Activated CD4-positive, CD25-positive, alpha-beta regulatory T cell treated with anti-CD3 and anti-CD28 coated beads, Interleukin-2, amount 50 U/mL, for 72 hours (primary cell): Measurements from ENCODE around the gene SUPT4H1.
A peak's percentile ranks its signal among the peaks of the same experiment; 100 is the strongest.
"Not testable (repeated sequence)": the region's sequence is repeated elsewhere in the genome, so short reads cannot be mapped to it uniquely, and the experiment has no call there.

Source experiments
- DNase-seq: peaks from one replicate; pipeline ENCODE4 v3.0.0; 2021

Gene SUPT4H1

DNA sequence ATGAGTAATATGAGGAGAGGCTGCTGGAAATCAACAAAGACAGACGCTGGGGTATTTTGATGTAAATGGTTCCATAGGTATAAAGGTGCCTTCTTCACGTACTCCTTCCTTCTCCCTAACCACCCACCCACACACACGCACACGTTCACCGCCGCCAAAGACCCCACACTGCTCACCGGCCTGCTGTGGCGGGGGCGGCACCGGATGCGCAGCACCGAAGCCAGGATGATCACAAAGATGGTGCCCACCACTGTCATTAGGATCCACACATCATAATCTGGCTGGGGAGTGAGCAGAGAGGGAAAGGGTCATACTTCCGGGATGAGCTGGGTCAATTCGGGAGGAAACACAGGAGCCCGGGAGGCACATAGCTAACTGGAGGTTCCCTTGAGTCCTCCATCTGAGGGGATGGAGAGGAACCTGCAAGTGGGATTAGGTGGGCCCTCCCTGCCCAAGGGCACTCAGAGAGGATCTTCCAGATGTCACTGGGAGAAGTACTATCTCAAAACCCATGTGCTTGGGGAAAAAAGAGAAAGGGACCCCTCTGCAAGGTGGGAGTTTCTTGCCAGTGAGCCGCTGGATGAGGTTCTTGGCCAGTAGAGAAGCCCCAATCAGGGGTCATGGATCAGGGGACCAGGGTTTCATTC lies 10.5 kb upstream of the SUPT4H1 start:
- DNase-seq = no peak

DNA sequence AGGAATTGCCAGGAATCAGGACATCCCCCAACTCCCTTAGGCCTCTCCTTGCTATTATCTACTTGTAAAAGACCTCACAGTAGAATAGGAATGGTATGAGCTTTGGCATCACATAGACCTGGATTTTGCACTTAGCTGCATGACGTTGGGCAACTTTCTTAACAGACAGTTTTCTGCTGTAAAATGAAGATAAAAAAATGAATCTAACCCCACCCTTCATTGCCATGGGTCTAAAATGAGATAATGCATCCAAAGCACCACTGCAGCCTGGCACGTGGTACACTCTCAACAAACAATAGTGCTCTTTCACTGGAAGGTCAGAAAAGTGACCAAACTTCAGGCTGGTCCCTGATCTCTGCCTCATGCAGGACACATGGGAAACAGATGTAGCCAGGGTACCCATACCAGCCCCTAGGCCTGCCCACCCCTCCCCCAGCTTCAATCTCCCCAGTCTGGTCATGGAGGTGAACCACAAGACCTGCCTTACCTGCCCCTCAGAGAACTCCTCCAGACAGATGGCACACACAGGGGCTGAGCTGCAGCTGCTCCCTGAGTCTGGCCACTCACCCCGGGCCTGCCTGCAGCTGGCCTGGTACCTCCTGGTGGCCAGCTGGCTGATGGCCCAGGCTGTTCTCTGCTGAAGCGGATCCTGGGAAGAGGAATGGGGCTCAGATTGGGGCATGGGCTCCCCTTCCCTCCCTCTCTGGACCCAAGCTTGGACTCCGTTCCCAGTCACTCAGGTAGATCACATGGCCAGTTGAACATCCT lies 8.5 kb upstream of the SUPT4H1 start:
- DNase-seq = no peak

DNA sequence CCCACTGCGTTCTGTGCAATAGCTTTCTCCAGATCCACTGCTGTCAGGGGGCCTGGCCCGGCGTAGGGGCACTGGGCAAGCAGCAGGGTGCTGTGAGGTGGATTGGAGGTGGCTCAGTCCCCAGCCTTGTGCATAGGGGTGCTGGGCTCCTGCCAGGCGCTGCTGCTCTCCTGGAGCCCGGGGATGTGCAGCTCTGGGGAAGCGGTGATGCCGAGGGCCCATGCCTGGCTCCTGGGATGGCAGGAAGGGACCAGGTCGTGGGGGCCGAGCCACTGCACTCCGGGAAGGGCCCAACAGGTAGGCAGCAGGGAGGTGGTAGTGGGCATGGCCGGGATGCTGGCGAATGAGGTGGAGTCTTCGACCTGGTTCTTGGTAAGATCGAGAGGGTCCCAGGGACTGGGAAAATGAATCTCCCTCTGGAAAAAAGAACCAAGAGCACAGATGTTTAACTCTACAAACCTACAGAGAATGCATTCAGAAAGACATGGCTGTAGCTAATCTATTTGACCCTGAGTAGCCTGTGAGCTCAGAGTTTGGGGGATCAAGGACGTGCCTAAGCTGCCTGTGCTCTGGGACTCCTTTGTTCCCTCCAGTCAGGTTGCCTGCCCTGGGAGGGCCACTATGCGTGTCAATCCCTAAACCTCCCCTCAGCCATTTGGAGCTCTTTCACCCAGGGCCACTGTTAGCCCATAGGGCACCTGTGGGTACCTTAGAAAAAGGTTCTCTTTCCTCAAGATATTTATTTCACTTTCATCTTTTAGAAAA lies 6.6 kb upstream of the SUPT4H1 start:
- DNase-seq = no peak

DNA sequence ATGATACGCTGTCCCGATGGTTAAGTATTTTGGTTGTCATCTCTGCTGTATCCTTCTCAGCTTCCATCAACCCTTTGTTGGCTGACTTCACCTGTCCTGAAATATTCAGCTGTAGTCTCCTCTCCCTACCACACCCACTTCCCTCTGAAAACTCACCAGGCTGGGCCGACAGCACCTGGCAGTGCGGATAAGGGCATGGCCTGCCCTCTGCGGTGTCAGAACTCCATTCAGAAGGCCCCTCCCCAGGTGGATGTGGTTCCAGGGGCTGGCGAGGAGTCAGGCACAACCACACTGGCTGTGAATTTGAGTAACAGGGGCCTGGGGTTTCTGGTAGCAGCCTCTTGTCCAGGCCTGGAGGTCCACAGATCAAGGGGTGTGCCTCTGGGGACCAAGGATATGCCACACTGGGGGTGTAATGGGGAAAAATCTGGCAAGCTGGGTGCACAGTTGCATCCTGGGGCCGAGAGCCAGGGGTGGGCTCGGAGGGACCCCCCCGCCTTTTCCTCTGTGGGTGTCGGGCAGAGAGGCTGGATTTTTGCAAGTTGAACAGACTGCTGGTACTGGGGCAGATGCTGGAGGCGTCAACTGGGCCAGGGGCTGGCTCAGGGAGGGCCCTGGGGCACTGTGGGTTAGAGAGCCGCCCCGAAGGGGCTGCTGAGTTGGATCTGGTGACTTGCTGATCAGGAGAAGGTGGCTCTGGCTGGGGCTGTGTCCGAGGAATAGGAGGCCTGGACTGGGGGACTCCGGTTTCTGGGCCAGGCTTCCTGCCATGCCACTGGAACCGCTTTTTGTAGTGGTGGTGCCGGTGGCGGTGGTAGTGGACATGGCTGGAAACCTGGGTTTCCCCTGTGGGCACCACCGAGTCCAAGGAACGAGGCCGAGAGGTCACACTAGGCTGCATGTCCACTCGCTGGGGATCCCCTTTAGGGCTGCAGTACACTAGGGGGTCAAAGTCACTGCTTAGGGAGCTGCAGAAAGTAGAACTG lies 5.6 kb upstream of the SUPT4H1 start:
- DNase-seq = no peak

DNA sequence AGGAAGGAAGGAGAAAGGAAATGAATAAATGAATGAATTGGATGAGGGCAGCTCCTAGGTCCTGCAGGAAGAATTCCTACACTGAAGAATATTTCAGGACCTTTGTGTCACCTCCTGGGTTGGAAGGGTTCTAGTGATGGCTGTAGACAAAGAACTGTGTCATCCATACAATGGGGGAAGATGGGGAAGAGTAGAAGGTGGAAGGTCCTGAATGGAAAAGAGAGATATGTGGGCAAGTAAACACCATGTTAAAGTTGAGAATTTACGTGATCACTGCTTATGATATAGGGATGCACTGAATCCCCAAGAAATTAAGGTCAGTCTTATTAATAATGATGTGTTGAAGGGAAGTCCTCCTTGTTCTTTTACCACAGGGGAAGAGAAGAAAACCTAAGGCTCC lies 4.2 kb upstream of the SUPT4H1 start:
- no peak for DNase-seq

DNA sequence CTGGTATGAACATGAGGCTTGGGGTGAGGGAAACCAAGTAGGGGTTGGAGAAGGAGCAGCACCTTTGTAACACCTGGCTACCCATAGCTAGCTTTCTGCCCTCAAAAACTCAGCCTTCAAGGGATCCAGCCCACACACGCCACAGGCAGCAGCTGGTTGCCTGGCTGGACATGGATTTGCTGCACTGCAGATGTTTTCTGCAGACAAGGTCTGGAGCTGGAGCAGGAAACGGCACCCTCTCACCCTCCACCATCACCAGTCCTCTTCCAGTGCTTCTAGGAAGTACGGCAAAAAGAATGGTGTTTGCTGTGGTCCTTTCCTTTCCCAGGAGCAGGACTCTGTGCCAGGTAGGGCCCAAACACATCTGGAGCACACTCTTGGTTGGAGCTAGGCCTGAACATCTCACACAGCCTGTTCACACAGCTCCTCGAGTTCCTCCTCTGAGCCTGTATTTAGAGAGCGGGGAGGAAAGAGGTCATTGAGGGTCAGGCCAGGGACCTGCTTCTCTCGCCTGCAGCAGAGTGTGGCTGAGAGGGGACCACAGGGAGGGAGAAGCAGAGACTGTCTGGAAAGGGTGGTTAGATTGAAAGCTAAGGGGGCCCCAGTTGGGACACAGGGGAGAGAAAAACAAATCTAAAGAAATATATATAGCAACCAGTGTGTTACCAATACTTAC lies 2.7 kb upstream of the SUPT4H1 start:
- no peak for DNase-seq

DNA sequence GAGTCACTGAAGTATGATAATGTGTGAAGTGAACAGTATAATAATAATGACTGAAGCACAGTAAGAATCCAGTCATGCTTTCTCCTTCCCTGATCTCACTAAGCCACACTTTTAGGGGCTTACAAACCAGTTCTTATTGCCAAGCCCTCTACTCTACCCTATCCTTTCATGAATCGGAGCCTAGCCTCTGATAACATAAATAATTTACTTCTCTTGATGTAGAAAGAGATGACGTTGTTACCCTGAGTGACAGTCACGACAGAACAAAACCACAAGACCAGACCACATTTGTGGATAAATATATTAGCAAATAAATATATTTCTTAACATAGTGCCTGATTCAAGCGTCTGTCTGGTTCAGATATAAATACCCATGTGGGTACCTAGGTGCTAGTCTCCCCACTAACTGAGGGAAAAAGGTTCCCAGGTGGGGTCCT lies 1.4 kb upstream of the SUPT4H1 start:
- no peak for DNase-seq

DNA sequence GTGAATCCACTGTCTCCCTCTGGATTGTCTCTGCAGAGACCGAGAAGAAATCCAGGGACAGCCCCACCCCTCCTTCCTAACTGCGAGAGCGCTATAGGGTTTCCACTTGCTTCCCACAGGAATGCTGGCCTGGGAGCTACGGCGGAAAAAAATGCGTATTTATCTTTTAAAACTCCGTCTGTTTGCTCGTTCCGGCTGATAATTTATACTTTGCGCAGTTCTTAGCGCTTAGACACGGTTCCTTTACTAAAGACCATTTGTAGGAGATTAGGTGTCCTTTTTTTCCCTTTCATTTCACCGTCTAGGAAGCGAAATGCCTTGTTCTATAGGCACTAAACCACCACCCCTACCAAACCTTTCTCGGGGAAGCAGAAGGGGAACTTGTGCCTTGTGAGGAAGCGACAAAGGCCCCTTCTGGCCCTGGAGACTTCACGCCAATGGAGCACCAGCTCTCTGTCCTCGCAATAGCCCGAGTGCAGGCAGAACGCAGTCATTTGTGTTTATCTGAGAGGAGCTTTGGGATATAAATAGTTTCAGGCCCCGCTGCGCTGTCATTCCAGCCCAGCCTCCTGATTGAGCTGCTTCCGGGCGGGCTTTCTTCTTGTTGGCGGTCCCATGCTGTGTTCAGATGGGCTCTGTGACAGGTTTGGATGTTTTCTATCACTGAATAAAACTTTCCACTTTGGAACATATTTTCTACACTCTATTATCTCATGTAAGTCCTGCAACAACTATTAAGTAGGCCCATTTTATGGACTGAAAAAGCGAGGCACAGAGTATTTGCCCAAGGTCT lies 791 bp upstream of the SUPT4H1 start:
- DNase-seq = peak; percentile 39

DNA sequence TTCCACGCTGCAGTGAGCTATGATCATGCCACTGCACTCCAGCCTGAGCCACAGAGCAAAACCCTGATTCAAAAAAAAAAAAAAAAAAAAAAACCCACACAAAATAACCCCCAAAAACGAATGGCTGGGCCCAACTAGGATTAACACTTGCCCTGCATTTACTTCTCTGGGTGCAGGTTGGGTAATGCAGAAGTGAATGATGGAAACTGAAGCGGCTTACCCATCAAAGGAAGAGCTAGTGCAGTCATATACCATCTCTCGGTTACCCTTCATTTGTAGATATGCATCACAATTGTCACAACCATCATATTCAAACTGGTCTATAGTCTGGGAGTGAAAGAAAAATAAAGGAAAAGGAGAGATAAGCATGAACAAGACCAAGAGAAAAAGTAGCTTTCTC lies 819 bp downstream of the SUPT4H1 start:
- DNase-seq = no peak

DNA sequence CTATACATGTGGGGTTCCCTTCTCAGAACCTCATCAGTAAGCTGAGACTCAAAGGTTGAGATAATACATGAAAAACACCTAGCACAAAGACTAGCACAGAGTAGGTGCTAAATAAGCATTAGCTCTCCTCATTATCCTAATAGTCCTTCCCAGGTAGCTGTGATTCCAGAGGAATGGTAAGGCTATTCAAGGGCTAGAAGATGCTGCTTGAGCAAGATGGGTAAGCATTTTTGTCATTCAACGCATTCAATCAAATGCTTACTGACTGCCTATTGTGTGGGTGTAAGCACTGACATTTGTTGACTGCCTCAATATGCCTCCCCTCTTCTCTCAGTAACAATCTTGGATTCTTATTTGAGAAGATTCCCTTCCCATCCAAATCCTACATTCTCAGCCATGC lies 4.0 kb downstream of the SUPT4H1 start:
- DNase-seq = no peak

DNA sequence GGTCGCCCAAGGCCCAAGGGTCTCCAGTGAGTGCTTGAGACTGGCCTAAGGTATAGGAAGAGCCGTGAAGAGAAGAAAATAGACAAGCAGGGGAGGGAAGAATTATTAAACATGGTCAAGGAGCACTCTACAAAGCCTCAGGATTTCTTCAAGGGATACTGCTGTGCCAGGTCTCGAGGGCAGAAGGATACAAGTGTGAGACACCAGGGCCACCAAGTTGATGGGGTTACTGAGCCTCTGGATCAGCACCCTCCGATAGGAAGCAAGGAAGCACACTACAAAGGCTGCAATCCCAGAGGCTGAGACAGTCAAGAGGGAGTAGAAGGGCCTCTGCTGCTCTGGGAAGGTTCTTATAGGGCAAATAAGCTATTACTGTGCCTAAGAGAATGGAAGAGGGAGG lies 6.5 kb downstream of the SUPT4H1 start:
- DNase-seq = no peak

DNA sequence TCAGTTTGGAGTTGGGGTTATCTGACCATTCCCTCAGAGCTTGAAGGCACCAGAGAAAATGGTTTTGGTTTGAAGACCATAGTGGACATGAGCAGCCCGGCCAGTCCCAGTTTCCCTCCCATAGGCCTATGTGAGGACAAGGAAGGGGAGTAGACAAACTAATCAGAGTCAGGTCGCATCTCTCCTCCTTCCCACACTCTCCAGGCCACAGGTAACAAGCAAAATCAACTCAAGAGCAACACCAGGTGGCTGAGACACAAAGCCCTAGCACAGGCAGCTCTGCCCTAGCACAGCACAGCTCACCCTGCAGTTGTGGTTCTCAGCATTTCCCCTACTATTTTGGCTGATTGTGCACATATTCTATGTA lies 7.2 kb downstream of the SUPT4H1 start:
- DNase-seq = peak; percentile 50

DNA sequence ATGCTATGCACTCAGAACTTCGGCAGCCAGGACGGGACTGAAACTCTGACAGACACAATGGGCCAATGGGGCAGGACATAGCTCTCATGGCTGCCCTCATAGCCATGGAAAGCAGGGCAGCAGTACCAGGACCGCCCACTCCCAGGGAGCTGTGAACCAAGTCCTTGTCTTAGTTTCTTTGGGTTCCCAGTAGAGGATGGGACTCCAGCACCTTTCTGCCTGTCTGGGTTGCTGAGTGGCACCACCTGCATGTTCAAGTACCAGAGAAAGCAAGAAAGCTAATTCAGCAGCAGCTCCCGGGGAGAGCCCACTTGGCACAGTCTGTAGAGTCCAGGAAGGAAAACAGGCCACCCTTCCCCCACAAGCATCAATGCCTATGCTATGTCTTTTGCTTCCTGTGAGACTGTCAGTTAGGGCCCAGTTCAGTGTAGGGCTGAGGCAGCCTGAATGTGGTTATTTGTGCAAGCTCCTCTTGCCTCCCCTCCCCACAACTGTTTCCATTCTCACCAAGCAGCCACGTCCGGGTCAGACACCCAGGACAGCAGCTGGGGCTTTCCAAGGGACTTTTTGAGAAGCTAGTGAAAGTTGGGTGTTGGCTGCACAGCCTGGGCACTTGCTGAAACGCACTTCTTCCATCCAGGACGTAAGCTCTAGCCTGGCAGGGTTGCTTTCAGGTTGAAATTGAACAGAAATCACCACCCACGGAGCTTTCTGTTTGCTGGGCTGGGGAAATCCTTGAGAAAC lies 7.8 kb downstream of the SUPT4H1 start:
- peak; percentile 74 for DNase-seq

DNA sequence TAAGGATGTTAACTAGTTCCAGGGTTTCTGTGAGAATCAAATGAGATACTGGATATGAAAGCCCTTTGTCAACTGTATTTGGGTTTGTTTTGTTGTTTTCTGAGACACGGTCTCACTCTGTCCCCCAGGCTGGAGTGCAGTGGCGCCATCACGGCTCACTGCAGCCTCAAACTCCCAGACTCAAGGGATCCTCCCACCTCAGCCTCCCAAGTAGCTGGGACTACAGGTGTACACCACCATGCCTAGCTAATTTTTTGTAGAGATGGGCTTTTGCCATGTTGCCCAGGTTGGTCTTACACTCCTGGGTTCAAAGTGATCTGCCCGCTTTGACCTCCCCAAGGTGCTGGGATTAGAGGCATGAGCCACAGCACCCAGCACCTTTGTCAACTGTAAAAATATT lies 8.9 kb downstream of the SUPT4H1 start:
- DNase-seq = no peak

DNA sequence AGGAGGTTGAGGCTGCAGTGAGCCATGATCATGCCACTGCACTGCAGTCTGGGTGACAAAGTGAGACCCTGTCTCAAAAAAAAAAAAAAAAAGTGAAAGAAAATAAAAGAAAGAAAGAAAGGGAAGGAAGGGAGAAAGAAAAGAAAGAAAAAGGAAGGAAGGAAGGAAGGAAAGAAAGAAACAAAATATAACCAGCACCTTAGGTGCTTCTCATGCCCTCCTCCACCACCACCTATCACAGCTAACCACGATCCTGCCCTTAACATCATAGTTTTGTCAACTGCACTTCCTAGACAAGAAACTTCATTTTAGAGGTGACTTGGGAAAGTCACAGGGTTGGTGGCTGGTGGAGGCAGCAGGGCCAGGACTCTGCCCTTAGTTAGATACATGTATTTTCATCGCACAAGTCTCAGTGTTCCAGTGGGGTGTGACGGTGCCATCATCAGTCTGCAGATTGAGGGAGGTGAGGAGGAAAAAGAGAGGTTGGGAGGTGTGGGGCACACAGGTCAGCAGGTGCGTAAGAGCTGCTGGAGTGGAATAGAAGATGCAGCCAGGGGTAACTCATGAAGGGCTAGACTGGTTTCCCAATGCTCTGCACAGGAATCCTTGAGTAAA lies 10.0 kb downstream of the SUPT4H1 start:
- DNase-seq = no peak

DNA sequence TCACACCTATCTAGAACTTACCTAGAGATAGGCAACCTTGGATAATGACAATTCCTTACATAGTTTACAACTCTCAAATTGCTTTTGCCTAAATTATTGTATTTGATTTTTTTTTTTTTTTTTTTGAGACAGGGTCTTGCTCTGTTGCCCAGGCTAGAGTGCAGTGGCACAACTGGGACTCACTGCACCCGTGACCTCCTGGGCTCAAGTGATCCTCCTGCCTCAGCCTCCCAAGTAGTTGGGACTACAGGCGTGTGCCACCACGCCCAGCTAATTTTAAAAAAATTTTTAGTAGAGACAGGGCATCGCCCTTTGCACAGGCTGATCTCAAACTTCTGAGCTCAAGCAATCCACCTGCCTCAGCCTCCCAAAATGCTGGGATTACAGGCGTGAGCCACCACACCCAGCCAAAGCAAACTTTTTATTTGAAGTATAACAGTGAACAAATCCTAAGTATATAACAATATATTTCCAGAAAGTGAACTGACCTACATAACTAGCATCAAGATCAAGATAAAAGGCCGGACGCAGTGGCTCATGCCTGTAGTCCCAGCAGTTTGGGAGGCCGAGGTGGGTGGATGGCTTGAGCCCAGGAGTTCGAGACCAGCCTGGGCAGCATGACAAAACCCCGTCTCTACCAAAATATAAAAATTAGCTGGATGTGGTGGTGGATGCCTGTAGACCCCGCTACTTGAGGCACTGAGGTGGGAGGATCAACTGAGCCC lies 10.7 kb downstream of the SUPT4H1 start:
- DNase-seq = not testable (repeated sequence)

DNA sequence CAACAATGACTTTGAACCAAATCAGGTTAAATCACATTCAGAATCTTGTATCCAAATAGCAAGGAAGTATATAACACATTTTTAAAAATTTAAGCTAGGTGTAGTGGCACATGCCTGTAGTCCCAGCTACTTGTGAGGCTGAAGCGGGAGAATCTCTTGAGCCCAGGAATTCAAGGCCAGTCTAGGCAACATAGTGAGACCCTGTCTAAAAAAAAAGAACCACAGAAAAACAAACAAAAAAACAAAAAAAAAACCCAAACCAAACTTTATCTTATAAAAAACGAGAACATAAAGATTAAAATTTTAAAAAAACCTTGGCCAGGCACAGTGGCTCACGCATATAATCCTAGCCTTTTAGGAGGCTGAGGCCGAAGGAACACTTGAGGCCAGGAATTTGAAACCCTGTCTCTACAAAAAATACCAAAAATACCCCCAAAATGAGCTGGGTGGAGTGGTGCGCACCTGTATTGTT lies 11.6 kb downstream of the SUPT4H1 start:
- no peak for DNase-seq

DNA sequence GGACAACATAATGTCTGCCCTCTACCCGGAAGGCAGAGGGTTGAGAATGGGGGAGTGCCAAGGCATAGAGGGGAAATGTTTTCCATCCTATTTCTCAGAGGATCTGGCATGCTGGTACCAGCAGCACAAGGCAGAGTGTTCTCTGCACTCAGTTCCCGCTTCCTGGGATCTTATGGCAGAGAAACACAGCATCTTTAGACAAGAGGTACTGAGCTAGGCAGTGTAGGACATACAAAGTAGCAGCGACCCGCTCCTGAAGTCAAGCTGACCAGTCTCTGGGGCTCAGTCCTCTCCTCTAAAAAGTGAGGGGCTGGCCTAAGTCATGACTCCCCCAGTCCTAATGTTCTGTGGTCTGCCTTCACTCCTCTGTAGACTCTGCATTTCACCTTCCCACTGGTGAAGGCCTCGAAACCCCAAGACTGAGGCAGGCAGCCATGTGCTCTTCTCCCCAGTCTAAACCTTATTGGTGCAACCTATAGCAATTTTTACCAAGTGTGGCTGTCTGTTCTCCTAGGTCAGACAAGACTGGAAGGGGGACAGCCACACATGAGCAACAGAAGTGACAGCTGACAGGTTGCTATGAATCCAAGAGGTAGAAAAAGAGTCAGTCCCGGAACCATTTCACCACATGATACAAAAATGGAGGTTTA lies 12.1 kb downstream of the SUPT4H1 start:
- DNase-seq = no peak
